Adrenal gland (tissue), 12 donors: Measurements from ENCODE around the gene ELF5. TPM values are rescaled to one million over a fixed set of nuclear protein-coding genes. Genes with fewer than 3 reads are reported as not detected.

Experiments used
- DNase-seq, 7 donors: peaks; one replicate each; pipeline ENCODE4 v3.0.0-alpha.2; 2019 to 2020
- H3K27ac ChIP-seq, 5 donors: fragments of 200-600 bp; sonication (generic) in 4 of 5; 1 replicate in 3 of 5; 2 replicates in 2 of 5; pipeline versions ENCODE4 v1.5.1 to v1.8.0; 2016 to 2020; ENCODE audit warnings: mild to moderate bottlenecking in 1 of 5
- H3K27me3 ChIP-seq: fragments of 200-600 bp; 2 replicates; pipeline ENCODE4 v1.8.0; 2021
- H3K36me3 ChIP-seq, 2 donors: fragments of 200-600 bp; replicated peaks in 1 of 2; 1 replicate in 1 of 2; 2 replicates in 1 of 2; pipeline versions ENCODE4 v1.5.1 to v1.8.0; 2018 to 2022
- H3K4me1 ChIP-seq, 2 donors: fragments of 200-600 bp; replicated peaks in 1 of 2; 1 replicate in 1 of 2; 2 replicates in 1 of 2; pipeline versions ENCODE4 v1.5.1 to v1.8.0; 2018 to 2021
- H3K4me3 ChIP-seq, 4 donors: fragments of 200-600 bp; sonication (generic) in 3 of 4; one replicate each; pipeline ENCODE4 v1.5.1; 2016 to 2018
- H3K9me3 ChIP-seq, 3 donors: fragments of 200-600 bp; sonication (generic) in 1 of 3; replicated peaks in 1 of 3; 1 replicate in 2 of 3; 2 replicates in 1 of 3; pipeline versions ENCODE4 v1.5.1 to v1.8.0; 2016 to 2021
- CTCF ChIP-seq, 6 experiments: fragments of 450-650 bp in 4 of 6; fragments of 200-600 bp in 2 of 6; sonication (generic) in 1 of 6; IDR thresholded peaks; 1 replicate in 5 of 6; 2 replicates in 1 of 6; pipeline versions ENCODE4 v1.5.1 to v1.8.0; 2016 to 2021; ENCODE audit warnings: antibody characterized with exemption in 6 of 6, mild to moderate bottlenecking in 2 of 6, moderate library complexity in 1 of 6
- POLR2A ChIP-seq, 2 donors: fragments of 450-650 bp; IDR thresholded peaks; one replicate each; pipeline ENCODE4 v1.6.1; 2017; ENCODE audit warnings: antibody characterized with exemption in 2 of 2, mild to moderate bottlenecking in 2 of 2, moderate library complexity in 1 of 2
- WGBS, 4 donors: extraction: QIAGEN DNeasy Blood & Tissue Kit in 2 of 4; methylation state at CpG; one replicate each; pipeline versions ENCODE4 v1.1.5 to v1.1.7; 2013 to 2017; 5-methylcytosine and 5-hydroxymethylcytosine counted together
- intact Hi-C, 2 donors: fragments of 100-400 bp; cut with DNase I; formaldehyde crosslinking; loops; one replicate each; pipeline versions ENCODE4 v1.14.1 to v1.15.0; 2022 to 2023
- polyA plus RNA-seq, 3 donors: library from polyadenylated mRNA; stranded (reverse); fragments of 200-250 nt in 2 of 3; fragments of 350-450 nt in 1 of 3; fragmentation: Illumina TruSeq in 1 of 3; extraction: RNeasy Lipid Tissue Mini Kit (QIAGEN cat#74804) in 1 of 3; gene quantifications; one replicate each; pipeline ENCODE4 v1.2.3, GENCODE V29; 2013 to 2014
- total RNA-seq, 9 donors: library from RNA; depleted of rRNA in 4 of 9; stranded (reverse); fragments of >200 nt in 4 of 9; fragments of 120-200 nt in 1 of 9; fragmentation: NEBNext Ultra II Directional in 1 of 9; extraction: Animal tissue kit (Norgen Biotek cat#: 25700) in 1 of 9; gene quantifications; one replicate each; pipeline versions ENCODE4 v1.1.0 to v1.2.4, GENCODE V29; 2013 to 2023
- donor health status: healthy with polysubstance abuse.
- donor health status: Bipolar disorder and iron deficiency.
- donor health status: DM: yes; HTN: yes; CAD: no.
- donor health status: DM: no; HTN: no; CAD: no.
- donor health status: DM: no; HTN: no; CAD: no.
- donor health status: DM: yes; HTN: yes; CAD: no.

Gene ELF5
- total and polyA plus RNA-seq, 12 donors = 0.03 TPM; not detected in 11

GRCh38 chr11:34558211-34558610 is 44.6 kb upstream of the ELF5 start:
- WGBS, 4 donors = 28 to 41% (median 31%) methylated on average over 1 of the region's 1 CpG
- intact Hi-C loops = no loop called here
- no peak for DNase-seq

GRCh38 chr11:34552270-34552669 is 38.7 kb upstream of the ELF5 start:
- intact Hi-C loops = no loop called here
- H3K4me3 ChIP-seq = no peak overlapping the region
- no peaks in the 10 kb centered on the region for H3K36me3 ChIP-seq
- DNase-seq = peak in 1 of 7 donors; percentile 8
- WGBS, 4 donors = 60 to 89% (median 76%) methylated on average over 1 to 3 of the region's 3 CpGs
- no peaks in the 10 kb centered on the region for H3K9me3 ChIP-seq
- H3K27ac ChIP-seq = no peak overlapping the region
- no peak for TF ChIP-seq POLR2A (IDR thresholded peaks at IDR 0.05)
- no peak for TF ChIP-seq CTCF (IDR thresholded peaks at IDR 0.05)
- H3K27me3 ChIP-seq = peaks cover 11% of the 10 kb centered on the region
- no peaks in the 10 kb centered on the region for H3K4me1 ChIP-seq

More at GRCh38 chr11:34558211-34558610, 44.6 kb upstream of the ELF5 start:
- Histone ChIP-seq H3K4me1 (no peaks in the 10 kb centered on the region), H3K27ac (no peak overlapping the region), H3K36me3 (no peaks in the 10 kb centered on the region), H3K4me3 (no peak overlapping the region), H3K9me3 (no peaks in the 10 kb centered on the region), H3K27me3 (peaks cover 18% of the 10 kb centered on the region)
- no peak for TF ChIP-seq CTCF (IDR thresholded peaks at IDR 0.05)
- no peak for TF ChIP-seq POLR2A (IDR thresholded peaks at IDR 0.05)

GRCh38 chr11:34549271-34549670 is 35.7 kb upstream of the ELF5 start:
- Histone ChIP-seq H3K36me3 (no peaks in the 10 kb centered on the region), H3K9me3 (no peaks in the 10 kb centered on the region), H3K4me3 (no peak overlapping the region), H3K27me3 (peaks cover 6% of the 10 kb centered on the region), H3K27ac (no peak overlapping the region), H3K4me1 (no peaks in the 10 kb centered on the region)
- intact Hi-C loops = no loop called here
- 44 to 53% (median 49%) methylated on average over 5 of the region's 5 CpGs for WGBS, 4 donors
- DNase-seq = no peak
- TF ChIP-seq CTCF (IDR thresholded peaks at IDR 0.05) = no peak
- no peak for TF ChIP-seq POLR2A (IDR thresholded peaks at IDR 0.05)

GRCh38 chr11:34548278-34548677 is 34.7 kb upstream of the ELF5 start:
- H3K4me1 ChIP-seq = no peaks in the 10 kb centered on the region
- no peak overlapping the region for H3K4me3 ChIP-seq
- H3K36me3 ChIP-seq = no peaks in the 10 kb centered on the region
- no peak for DNase-seq
- H3K27ac ChIP-seq = no peak overlapping the region
- no peaks in the 10 kb centered on the region for H3K9me3 ChIP-seq
- TF ChIP-seq CTCF (IDR thresholded peaks at IDR 0.05) (no peak), POLR2A (IDR thresholded peaks at IDR 0.05) (no peak)
- no peaks in the 10 kb centered on the region for H3K27me3 ChIP-seq
- 79 to 83% (median 83%) methylated on average over 3 to 4 of the region's 4 CpGs for WGBS, 4 donors
- intact Hi-C loops = no loop called here
